ENCODE results near the gene ZNF462. TPM values are rescaled to one million over a fixed set of nuclear protein-coding genes. Genes with fewer than 3 reads are reported as not detected.

The ZNF462 gene
- total RNA-seq, 6 experiments from 2014 or later = 0.93 to 4.0 (median 2.9) TPM

DNA sequence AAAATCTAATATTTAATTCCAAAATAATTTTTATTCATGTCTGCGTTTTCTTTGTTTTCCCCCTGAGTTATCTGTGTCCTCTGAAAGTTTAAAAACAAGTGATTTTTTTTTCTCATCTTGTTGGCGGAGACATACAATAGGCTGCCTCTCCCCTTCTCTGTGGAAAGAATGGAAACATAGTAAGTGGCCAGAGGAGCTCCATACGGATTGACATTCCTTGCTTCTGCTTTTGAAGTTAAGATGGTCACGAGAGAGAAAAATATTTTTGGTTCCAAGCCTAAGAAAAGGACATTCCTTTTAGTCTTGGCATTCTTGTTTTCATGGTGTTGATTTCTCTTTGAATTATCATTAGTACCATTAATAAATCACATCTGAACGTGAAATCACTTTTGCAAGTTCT lies 28.3 kb downstream of the ZNF462 start:
- Histone ChIP-seq H3K4me3 (no peak overlapping the region), H3K36me3 (no peaks in the 10 kb centered on the region), H3K27ac (no peak overlapping the region), H3K4me1 (no peaks in the 10 kb centered on the region), H3K27me3 (no peaks in the 10 kb centered on the region), H3K9me3 (no peaks in the 10 kb centered on the region)
- ATAC-seq = no peak
- intact Hi-C loops (cut with DNase I) = no loop called here
- DNase-seq = no peak
- 56% methylated on average over 5 of the region's 5 CpGs for WGBS (ENCODE audit: insufficient coverage, low coverage, low lambda C conversion rate, missing lambda C conversion rate)
- no peak for TF ChIP-seq POLR2A (IDR thresholded peaks at IDR 0.05)
- TF ChIP-seq, protein P1, sequence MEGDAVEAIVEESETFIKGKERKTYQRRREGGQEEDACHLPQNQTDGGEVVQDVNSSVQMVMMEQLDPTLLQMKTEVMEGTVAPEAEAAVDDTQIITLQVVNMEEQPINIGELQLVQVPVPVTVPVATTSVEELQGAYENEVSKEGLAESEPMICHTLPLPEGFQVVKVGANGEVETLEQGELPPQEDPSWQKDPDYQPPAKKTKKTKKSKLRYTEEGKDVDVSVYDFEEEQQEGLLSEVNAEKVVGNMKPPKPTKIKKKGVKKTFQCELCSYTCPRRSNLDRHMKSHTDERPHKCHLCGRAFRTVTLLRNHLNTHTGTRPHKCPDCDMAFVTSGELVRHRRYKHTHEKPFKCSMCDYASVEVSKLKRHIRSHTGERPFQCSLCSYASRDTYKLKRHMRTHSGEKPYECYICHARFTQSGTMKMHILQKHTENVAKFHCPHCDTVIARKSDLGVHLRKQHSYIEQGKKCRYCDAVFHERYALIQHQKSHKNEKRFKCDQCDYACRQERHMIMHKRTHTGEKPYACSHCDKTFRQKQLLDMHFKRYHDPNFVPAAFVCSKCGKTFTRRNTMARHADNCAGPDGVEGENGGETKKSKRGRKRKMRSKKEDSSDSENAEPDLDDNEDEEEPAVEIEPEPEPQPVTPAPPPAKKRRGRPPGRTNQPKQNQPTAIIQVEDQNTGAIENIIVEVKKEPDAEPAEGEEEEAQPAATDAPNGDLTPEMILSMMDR (IDR thresholded peaks at IDR 0.05) = no peak

DNA sequence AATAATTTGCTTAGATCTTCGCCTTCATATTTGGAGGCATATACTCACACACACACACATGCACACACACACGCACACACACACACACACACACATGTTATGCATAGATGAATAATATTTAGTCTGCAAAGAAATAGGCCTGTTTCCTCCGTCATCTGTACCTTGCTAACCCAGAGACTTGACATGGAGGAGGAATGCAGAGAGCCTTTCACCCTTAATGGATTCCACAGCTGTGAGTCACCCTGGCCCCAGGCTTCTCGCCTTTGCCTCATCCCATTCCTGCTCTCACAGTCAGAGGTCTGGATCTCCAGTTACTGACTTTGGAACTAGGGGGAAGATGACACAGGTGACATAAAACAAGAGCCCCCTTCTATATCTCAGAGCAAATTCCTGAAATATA lies 29.7 kb downstream of the ZNF462 start:
- Histone ChIP-seq H3K36me3 (no peaks in the 10 kb centered on the region), H3K9me3 (no peaks in the 10 kb centered on the region), H3K4me1 (no peaks in the 10 kb centered on the region), H3K27ac (no peak overlapping the region), H3K4me3 (no peak overlapping the region), H3K27me3 (no peaks in the 10 kb centered on the region)
- WGBS (ENCODE audit: insufficient coverage, low coverage, low lambda C conversion rate, missing lambda C conversion rate) = 65% methylated on average over 4 of the region's 4 CpGs
- TF ChIP-seq, protein P1 (IDR thresholded peaks at IDR 0.05) = no peak
- TF ChIP-seq POLR2A (IDR thresholded peaks at IDR 0.05) = no peak
- ATAC-seq = peak; percentile 36 to 78 (median 52)
- intact Hi-C loops (cut with DNase I) = no loop called here
- DNase-seq = peak in 1 of 3 donors; percentile 20

DNA sequence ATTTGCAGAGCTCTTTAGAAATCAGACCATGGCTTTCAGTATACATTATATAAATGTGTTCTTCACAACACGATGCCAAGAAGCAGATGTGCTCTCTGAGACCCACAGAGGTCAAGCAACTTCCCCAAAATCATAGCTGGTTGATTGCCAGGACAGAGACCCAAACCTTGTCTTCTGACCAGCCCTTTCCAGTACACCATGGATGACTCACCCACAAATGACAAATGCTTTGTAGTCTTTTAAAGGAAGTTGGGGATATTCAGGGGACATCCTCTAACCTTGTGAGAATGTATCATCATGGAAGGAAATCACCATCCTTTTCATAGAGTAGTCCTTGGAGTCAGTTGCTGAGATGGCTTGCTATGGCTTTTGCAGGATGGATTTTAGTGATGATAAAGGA lies 30.1 kb downstream of the ZNF462 start:
- intact Hi-C loops (cut with DNase I) = no loop called here
- Histone ChIP-seq H3K27ac (no peak overlapping the region), H3K9me3 (no peaks in the 10 kb centered on the region), H3K27me3 (no peaks in the 10 kb centered on the region), H3K4me3 (no peak overlapping the region), H3K4me1 (no peaks in the 10 kb centered on the region), H3K36me3 (no peaks in the 10 kb centered on the region)
- ATAC-seq (peak in 2 of 4 donors; percentile 60 to 82), DNase-seq (no peak)
- WGBS (ENCODE audit: insufficient coverage, low coverage, low lambda C conversion rate, missing lambda C conversion rate) = 20% methylated on average over 1 of the region's 1 CpG
- TF ChIP-seq, protein P1 (IDR thresholded peaks at IDR 0.05) = no peak
- TF ChIP-seq POLR2A (IDR thresholded peaks at IDR 0.05) = no peak

DNA sequence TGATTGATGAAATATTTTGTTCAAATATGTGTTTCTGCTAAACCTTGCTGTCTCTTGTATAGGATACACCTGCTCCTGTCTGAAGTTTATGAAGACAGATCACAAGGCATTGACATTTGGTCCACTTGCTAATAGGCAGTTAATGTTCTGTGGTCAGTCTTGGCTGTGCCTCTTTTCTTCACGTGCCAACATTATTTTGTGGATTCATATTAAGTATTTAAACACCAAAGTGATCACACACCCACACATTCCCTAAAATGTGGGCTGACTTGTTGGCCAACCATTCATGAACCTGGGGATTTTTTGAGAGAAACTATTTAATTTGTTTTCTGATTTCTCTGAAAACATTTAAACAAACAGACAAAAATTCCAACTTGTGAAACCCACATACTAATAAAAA lies 33.7 kb downstream of the ZNF462 start:
- TF ChIP-seq POLR2A (IDR thresholded peaks at IDR 0.05) = no peak

DNA sequence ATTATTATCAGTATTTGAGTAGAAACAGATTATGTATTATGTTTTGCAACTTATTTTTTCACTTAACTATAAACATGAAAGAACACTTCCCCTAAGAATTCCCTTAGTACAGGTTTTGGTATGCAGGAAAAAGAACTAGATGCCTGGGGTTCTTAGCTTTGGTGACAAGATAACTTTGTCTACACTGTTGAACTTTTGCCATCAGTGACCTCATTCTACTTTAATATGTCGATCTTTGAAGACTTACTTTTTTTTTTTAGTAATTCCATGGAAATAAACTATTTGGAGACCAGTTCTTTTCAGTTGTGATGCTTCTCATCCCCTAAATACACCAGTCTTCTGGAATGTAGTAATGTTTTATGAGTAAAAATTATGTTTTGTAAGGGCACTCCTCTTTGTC lies 34.3 kb downstream of the ZNF462 start:
- 25% methylated on average over 1 of the region's 1 CpG for WGBS (ENCODE audit: insufficient coverage, low coverage, low lambda C conversion rate, missing lambda C conversion rate)
- H3K4me1 ChIP-seq = no peaks in the 10 kb centered on the region
- DNase-seq = no peak
- H3K36me3 ChIP-seq = no peaks in the 10 kb centered on the region
- intact Hi-C loops (cut with DNase I) = no loop called here
- H3K27me3 ChIP-seq = no peaks in the 10 kb centered on the region
- TF ChIP-seq POLR2A (IDR thresholded peaks at IDR 0.05) = no peak
- TF ChIP-seq, protein P1 (IDR thresholded peaks at IDR 0.05) = no peak
- no peak for ATAC-seq
- H3K9me3 ChIP-seq = no peaks in the 10 kb centered on the region
- H3K4me3 ChIP-seq = no peak overlapping the region
- no peak overlapping the region for H3K27ac ChIP-seq

More for the DNA sequence above, 33.7 kb downstream of the ZNF462 start:
- no peak for ATAC-seq
- H3K36me3 ChIP-seq = no peaks in the 10 kb centered on the region
- intact Hi-C loops (cut with DNase I) = no loop called here
- H3K4me1 ChIP-seq = no peaks in the 10 kb centered on the region
- WGBS (ENCODE audit: insufficient coverage, low coverage, low lambda C conversion rate, missing lambda C conversion rate) = 55% methylated on average over 1 of the region's 1 CpG
- no peaks in the 10 kb centered on the region for H3K9me3 ChIP-seq
- H3K27ac ChIP-seq = no peak overlapping the region
- no peaks in the 10 kb centered on the region for H3K27me3 ChIP-seq
- H3K4me3 ChIP-seq = no peak overlapping the region
- DNase-seq = no peak
